Activated CD4-positive, alpha-beta T cell treated with anti-CD3 and anti-CD28 coated beads for 48 hours (primary cell): Measurements from ENCODE around the gene ULK2.
"Not testable (repeated sequence)": the region's sequence is repeated elsewhere in the genome, so short reads cannot be mapped to it uniquely, and the experiment has no call there.

Source experiments
- DNase-seq: peaks from one replicate; pipeline ENCODE4 v3.0.0-alpha.2; 2020

Gene ULK2

DNA sequence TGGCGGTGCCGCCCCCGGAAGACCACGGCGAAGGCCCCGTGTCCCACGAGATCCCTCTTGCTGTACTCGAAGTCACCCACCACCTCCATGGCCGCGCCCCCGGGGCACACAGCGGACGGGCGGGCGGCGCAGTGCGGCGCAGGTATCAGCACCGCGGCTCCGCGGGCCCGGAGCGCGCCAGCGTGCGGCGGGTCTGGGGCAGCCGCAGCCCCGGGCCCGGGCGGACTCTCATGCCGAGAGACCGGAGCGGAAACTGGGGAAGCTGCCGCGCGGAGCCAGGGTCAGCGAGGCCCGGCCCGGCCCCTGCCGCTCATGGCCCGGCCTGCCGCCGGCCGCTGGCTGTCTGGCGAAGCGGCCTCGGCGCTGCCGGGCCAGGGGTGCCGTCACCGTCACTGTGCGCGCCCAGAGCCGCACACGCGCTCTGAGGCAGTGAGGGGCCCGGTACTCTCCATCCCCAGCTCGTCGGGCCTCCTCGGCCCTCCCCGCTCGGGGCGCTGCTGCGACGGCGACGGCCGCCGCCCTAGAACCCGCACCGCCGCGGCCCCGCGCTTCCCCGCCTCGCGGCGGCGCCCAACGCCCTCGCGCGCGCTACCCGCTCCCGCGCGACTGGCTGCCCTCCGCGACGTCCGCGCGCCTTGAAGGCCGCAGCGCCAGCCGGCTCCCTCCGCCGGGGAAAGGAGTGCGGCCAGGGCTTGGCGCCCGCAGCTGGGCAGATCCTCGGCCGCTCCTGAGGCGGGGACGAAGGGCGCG is at the start of gene ULK2:
Gene ULK2 (minus strand): TSS at position 608 of the 750 bp plus-strand sequence. CDS start 519 bp downstream, at position 89.
- DNase-seq = peak; percentile 65

DNA sequence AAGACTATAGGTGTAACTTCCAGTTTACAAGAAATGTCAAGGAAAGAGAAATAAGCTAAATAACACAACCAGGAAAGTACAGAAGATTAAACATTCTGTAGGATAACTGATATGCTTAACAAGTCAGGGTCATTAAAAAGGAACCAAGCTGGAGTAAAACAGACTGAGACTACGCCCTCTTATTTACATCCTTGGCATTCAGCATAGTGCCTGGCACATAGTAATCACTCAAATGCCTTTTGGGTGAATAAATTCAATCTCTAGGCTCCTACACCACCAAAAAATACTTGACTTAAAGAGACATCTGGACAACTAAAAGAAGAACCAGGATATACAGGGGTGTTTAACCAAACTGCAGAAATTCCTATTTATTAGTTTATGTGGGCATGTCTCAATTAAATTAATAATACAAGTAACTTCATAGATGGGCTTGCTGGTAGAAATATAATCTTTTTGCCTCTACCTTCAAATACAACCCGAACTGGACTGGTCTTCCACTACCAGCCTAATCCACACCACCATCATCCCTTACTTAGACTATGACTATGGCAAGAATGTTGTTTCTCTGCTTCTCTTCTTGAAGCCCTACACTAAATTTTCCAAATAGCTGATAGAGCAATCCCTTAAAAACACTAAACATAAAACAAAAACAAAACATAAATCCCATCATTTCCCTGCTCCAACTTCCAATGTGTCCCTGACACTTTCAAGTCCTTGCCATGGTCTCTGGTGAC is 47.7 kb upstream of the ULK2 start:
- no peak for DNase-seq

DNA sequence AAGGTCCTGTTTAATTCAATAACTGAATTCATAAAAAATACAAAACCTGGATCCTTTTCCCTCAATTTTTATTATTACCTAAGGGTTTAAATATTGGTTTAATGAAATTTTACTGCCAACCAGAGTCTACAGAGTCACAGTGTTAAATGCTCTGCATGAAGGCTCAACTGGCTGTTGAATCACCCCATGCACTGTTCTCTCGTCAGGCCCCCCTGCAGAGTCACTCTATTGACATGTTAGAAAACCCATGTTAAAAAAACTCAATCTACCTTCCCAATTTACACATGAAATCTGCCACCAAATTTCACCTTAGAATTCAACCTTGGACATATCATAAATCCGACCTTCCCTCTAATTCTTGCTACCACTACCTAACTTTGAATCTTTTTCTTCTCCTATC is 43.3 kb upstream of the ULK2 start:
- DNase-seq = no peak

DNA sequence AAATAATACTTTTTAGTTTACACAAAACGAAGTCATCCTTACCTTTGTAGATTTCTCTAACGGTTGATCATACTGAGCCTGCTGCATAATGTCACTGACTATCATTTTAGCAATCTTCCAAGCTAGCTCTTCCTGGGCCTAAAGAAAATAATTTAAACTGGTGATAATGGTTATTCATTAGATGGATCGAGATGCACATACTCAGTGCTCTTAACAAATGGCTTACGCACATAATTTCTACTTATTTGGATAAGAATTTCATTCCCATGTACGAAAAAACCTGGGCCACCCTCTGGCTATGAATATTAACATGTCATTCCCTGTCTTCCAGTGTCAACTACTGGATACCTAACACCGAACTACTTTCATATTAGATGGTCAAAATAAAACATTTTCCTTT is 41.4 kb upstream of the ULK2 start:
- no peak for DNase-seq

DNA sequence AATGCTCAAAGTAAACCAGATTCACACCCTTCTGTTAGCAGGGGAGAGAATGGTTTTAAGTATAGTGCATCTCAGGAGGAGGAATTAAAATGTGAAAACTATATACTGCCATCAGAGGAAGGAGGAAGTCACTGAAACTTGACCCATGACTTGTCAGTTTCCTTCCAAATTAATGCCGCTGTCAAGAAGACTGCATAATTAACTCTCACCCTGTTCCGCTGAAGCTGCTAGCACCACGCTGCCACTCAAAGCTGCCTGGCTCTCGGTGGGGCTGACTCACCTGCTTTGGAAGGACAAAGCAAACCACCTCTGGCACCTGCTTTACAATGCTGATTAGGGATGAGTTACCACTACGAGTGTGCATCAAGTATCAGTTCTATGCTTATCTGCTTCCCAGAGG is 37.8 kb upstream of the ULK2 start:
- DNase-seq = no peak

DNA sequence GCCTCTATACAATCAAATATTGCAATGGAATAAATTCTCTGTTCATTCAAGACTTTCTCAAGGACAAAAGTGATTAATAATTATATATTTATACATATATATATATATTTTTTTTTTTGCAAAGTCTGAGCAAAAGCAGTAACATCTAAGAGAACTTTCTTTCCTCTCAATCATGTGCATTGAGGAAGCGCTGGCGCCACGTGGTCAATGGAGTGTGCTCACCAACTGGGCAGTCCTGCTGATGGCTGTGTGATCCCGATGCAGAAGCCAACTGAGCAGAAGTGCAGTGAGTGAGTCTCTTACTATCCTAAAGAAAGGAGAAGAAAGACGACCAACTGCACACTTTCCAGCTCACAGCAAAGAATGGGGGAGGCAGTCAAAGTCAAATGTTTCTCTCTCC is 37.2 kb upstream of the ULK2 start:
- DNase-seq = no peak

DNA sequence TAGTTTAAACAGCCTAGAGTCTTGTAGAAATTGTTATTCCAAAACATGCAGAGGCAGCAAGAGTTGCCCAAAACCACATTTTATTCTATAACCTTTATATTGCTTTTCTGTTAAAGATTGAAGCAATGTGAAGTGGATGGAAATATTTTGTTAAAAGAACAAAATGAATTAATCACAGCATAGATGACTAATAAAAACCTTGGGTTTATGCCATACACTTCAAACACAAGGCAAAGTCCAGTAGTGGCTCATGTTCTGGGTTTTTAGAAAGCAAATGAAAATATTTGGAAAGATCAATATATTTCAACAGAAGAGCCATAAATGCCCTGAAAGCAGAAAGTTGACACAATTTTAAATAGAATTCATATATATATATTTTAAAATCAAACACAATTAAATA is 36.7 kb upstream of the ULK2 start:
- no peak for DNase-seq

DNA sequence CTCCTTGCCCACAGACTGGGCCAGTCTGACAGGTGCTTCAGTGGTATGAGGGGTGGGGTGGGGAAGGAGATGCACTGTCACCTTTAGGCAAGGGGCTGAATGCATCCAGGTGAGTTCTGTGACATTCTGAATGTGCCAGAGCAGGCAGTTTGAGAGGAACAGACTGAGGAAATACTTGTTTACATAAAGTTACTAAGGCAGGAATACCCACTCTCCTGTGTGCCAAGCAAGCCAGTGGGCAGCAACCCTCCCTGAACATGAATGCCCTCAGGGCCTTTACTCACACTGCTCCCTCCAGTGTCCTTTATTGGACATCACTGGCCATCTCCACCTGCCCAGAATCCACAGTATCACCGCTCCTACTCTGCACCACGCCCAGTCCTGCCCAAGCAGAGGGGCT is 33.1 kb upstream of the ULK2 start:
- no peak for DNase-seq

DNA sequence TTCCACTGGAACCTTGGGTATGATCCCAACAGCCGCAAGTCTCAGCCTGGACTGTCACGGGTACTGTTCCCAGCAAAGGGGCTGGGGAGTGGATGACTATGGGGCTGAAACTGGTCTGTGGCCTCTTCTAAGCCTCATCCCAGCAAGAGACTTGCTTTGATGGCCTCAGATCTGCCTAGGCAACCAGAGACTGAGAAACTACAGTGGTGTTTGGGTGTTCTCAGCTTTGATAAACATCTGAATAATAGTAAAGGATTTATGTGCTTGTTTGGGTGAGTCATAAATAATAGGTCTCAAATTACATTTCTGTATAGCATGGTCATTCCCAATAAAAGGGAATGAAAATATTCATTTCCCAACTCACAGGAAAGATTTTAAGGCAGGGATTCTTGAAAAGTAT is 30.2 kb upstream of the ULK2 start:
- no peak for DNase-seq

DNA sequence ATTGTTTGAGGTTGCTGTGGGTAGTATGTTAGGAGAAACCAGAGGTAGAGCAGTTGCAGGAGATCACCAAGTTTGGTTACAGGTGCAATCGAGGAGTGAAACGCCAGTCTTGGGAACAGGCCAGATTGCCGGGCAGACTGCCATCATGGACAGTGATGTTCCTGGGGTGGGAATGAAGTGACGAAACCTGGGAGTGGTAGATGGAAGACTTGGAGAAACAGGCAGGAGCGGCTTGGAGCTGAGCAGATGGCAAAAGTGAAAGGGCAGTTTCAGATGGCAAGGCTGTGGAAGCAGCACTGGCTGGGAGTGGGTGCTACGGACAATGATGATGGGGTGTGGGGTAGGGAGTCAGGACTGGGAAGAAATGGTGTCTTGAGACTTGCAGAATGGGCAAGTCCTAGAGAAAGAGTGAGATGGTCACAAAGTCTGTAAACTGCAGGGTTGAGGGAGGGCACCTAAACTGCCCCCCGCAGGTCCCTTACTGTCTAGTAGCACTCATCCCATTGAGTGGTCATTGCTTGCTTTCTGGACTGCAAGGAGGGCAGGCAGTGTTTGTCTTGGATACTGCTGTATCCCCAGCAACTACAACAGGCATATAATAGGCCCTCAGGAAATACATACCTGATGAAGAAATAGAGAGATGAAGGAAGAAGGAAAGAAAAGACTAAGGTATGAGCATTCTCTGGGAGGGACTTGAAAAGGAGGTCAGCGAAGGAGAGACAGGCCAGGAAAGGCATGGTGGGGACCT is 29.5 kb upstream of the ULK2 start:
- DNase-seq = no peak

DNA sequence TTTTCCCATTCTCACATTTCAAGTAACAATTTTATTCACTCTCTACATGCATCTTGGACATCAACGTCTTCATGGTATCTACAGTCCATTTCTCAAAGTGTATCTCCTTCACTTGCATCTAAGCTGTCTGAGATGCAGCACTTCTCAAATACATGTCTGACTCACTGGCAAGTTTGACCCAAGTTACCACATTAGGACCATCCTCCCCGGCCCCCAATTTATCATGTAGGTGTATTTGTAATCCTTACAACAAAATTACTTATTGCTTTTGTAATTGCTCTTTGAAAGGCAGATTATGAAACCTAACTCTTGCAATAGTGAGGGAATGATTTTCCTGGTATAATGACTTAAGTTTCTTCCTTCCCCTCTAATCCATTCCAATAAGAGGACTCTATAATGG is 28.9 kb upstream of the ULK2 start:
- no peak for DNase-seq

DNA sequence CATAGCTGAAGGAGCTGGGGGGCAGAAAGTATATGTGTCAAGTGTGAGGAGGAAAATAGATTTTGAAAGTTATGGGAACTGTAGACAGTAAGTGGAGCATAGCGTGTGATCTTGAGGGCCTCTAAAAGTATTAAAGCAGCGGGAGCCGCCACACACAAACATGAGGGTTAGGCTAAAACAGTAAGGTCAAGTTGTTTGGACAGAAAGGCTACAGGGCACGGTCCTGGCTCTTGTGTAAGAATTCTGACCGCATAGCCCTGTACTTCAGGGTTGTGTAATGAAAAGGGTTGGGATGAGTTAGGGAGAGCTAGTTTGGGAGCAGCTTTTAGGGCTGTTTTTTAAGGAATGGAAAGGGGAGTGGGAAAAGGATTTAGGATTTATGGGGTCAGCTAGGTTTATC is 22.8 kb upstream of the ULK2 start:
- not testable (repeated sequence) for DNase-seq

DNA sequence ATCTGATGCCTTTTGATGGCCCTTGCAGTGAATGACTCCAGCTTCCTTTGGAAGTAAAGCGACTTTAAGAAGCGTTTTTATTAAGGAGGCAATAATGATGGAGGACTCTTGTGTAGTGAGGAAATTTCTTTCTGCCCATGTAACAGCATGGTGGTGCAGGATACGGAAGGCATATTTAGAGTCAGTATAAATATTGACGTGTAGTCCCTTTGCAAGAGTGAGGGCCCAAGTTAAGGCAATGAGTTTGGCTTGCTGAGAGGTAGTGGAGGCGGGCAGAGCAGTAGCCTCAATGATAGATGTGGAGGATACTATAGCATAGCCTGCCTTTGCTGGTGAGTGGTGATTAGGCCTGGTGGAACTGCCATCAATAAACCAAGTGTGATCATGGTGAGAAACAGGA is 22.3 kb upstream of the ULK2 start:
- not testable (repeated sequence) for DNase-seq

DNA sequence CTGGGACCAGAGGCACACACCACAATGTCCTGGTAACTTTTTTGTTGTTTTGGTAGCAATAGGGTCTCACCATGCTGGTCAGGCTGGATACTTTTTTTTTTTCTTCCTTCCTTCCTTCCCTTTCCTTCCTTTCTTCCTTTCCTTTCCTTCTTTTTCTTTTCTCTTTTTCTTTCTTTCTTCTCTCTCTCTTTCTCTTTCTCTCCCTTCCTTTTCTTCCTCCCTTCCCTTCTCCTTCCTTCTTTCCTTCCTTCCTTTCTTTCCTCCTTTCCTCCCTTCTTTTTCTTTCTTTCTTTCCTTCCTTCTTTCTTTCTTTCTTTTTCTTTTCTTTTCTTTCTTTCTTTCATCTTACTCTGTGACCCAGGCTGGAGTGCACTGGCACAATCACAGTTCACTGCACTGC is 18.4 kb upstream of the ULK2 start:
- no peak for DNase-seq

DNA sequence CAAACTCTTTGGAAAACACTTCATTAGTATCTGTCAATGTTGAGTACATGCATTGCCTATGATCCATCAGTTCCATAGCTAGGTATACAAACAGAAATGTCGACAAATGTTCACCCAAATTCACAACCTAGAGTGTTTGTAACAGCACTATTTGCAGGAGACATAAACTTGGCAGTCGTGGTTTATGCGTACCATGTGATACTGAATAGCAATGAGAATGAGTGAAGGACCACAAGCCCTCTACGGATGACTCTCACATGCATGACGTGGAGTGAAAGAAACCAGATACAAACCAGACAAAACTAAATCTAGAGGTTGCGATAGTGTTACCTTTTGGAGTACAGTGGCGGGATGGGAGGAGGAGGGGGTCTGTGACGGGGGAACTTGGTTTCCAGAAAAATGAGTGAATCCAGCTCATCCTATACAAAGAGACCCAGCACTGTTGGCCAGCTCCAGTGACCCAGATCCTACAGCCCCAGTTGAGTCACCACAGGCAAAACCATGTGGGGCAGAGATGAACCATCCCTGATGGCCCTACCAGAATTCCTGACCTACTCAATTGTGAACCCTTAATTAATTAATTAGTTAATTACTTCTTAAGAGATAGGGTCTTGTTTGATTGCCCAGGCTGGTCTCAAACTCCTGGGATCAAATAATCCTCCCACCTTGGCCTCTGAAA is 15.9 kb upstream of the ULK2 start:
- DNase-seq = no peak

DNA sequence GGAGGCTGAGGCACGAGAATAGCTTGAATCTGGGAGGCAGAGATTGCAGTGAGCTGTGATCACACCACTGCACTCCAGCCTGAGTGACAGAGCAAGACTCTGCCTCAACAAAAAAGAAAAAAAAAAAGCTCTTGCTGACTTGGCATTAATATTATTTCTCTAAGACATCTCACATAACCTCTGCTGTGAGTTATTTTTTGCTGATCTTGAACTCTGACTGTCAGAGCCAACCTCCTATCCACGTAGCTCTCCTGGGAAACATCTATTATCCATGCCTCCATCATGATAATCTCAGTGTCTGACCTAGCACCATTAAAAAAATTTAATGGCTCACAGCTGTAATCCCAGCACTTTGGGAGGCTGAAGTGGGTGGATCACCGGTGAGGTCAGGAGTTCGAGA is 12.7 kb upstream of the ULK2 start:
- no peak for DNase-seq

DNA sequence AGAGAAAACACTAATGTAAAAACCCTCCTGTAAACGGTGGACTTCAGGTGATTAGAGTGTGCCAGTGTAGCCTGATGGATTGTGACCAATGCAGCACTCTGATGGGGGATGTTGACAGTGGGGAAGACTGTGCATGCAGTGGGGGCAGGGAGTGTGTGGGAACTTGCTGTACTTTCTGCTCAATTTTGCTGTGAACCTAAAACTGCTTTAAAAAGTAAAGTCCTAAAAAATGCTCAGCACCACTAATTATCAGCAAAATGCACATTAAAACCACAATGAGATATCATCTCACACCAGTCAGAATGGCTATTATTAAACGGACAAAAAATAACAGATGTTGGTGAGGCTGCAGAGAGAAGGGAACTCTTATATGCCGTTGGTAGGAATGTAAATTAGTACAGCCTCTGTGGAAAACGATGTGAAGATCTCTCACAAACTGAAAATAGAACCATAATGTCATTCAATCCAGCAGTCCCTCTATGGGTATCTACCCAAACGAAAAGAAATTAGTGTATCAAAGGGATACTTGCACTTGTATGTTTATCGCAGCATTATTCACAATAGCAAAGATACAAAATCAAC is 9.7 kb upstream of the ULK2 start:
- no peak for DNase-seq

DNA sequence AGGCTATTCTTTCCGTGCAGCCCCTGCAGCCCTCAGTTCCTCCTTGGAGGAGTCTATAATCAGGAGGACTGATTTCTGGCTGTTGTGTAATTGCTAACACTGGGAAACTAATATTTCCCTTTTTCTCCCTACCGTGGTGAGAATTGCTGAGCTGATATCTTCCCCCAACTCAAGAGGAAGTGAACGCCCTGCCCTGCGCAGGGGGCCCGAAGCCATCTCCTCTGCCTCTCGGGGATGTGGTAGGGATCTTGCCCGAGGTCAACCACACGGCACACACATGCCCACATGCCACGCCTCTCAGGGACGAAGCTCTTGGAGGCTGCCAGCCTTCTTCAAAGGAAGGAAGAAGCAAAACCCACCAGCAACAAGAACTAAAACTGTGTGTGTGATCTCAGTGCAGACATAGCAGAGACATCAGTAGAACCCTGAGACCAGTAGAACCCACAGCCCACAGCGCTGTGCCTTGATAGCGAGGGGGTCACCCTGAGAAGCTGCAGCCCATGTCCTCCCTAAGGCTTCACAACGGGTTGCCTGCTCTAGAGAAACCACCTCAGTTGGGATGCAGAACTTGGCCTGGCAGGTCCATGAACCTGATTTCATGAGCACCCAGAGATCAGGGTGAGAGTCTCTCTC is 8.9 kb upstream of the ULK2 start:
- peak; percentile 35 for DNase-seq

DNA sequence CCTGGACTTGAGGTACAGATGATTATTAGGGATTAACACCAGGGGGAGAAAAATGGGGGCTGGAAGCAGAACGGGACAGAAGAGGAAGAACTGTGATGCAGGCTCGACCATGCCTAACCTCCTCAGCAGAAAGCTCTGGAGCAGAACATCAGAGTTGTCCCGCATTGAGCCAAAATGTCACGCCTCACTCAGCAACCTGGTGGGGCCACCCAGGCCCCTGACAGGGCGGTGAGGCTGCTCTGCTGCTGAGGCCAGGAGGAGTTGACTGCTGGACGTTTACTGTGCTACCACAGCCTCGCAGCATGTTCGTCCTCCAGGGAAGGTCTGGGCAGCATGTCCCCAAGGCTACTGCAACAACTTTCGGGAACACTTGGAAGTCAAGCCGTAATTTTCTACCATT is 6.5 kb upstream of the ULK2 start:
- no peak for DNase-seq

DNA sequence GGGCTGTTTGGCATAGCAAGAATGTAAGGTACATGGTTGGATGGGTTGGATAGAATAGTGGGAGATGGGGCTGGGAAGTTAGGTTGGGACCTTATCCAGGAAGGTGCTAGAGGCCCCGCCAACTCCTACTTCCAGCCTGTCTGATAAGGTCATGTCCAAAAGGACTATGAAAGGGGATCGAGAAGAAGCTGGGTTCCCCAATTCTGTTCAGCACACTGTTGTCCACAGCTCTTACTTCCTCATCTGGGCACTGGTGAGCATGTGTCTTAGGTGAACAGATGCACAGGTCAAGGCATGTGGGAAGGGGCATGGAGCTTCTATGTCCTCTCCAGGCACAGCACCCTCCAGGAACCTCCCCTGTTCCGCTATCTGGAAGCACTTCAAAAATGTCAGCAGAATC is 5.6 kb upstream of the ULK2 start:
- DNase-seq = no peak

DNA sequence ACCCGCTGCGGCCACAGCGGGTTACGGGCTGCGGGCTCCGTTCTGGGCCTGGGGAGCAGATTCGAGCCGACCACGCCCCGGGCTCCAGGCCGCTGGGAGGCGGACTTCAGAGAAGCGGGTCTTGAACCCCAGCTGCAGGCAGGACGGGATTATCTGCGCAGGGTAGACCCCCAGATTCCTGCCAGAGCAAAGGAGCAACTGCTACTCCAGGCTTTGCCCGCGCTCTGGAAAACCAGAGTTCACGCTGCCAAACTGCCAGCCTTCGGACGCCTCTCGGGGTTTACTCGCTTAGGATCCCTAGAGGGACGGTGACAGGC is 301 bp upstream of the ULK2 start:
- DNase-seq = no peak

DNA sequence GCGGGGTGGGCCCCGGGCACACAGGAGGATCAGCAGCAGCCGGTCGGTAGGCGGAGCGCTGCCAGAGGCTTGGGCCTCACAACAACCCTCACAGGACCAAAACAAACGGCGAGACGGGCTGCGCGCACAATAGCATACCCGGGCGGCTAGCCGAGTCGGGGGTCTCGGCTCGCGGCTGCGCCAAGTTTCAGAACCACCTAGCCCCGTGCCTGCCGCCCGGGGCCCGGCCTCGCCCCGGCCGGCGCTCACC is 732 bp downstream of the ULK2 start:
- DNase-seq = peak; percentile 58

DNA sequence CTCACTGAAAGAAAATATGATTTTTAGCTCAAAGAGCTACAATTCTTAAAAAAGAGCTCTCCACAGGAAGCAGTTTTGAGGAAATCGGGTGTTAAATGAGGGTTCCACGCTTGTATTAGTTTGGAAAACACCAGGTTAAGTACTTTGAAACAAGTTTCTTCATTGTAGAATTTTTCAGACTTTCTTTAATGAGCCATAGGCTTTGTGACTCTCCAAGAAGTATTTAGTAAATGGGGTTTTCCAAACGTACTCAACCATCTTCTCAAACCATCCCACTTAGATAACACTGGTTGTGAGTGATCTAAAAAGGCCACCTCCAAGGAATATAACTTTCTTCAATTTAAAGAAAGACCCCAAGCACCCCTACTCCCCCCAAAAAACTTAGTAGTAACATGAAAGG is 2.7 kb downstream of the ULK2 start:
- no peak for DNase-seq
